Gastroesophageal sphincter (tissue), 4 donors: ENCODE measurements around the gene AGAP3. TPM values are rescaled to one million over a fixed set of nuclear protein-coding genes. Genes with fewer than 3 reads are reported as not detected.
"Not testable (repeated sequence)": the region's sequence is repeated elsewhere in the genome, so short reads cannot be mapped to it uniquely, and the experiment has no call there.

Experiments used
- ATAC-seq: fragments of 150-250 bp; one replicate; pipeline ENCODE4 v1.9.1; 2016; ENCODE audit warnings: mild to moderate bottlenecking, moderate library complexity
- H3K27ac ChIP-seq, 4 donors: fragments of 200-600 bp; sonication (generic) in 3 of 4; 1 replicate in 3 of 4; 2 replicates in 1 of 4; pipeline ENCODE4 v1.5.1; 2016 to 2019
- H3K27me3 ChIP-seq: fragments of 200-600 bp; sonication (generic); one replicate; pipeline ENCODE4 v1.5.1; 2019
- H3K36me3 ChIP-seq, 2 donors: fragments of 200-600 bp; sonication (generic); one replicate each; pipeline ENCODE4 v1.5.1; 2019; ENCODE audit warnings: control low read depth in 1 of 2
- H3K4me1 ChIP-seq, 3 donors: fragments of 200-600 bp; sonication (generic); 1 replicate in 2 of 3; 2 replicates in 1 of 3; pipeline ENCODE4 v1.5.1; 2016 to 2019; ENCODE audit warnings: control low read depth in 2 of 3
- H3K4me3 ChIP-seq, 2 donors: fragments of 200-600 bp; sonication (generic); one replicate each; pipeline ENCODE4 v1.5.1; 2019; ENCODE audit warnings: mild to moderate bottlenecking in 1 of 2, moderate library complexity in 1 of 2
- H3K9me3 ChIP-seq, 3 donors: fragments of 200-600 bp; sonication (generic); one replicate each; pipeline ENCODE4 v1.5.1; 2017 to 2019; ENCODE audit warnings: control low read depth in 2 of 3
- CTCF ChIP-seq, 4 experiments: fragments of 200-600 bp in 2 of 4; fragments of 450-650 bp in 2 of 4; sonication (generic) in 1 of 4; IDR thresholded peaks; one replicate each; pipeline ENCODE4 v1.5.1; 2017 to 2019; ENCODE audit warnings: antibody characterized with exemption in 4 of 4, mild to moderate bottlenecking in 2 of 4, moderate library complexity in 2 of 4
- EP300 ChIP-seq: sonication (generic); formaldehyde crosslinking; IDR thresholded peaks from one replicate; pipeline ENCODE4 v1.6.1; 2017; ENCODE audit warnings: antibody characterized with exemption, mild to moderate bottlenecking
- POLR2A ChIP-seq, 2 donors: fragments of 450-650 bp; IDR thresholded peaks; one replicate each; pipeline ENCODE4 v1.6.1; 2017; ENCODE audit warnings: antibody characterized with exemption in 2 of 2, mild to moderate bottlenecking in 2 of 2, moderate library complexity in 1 of 2
- POLR2AphosphoS5 ChIP-seq: sonication (generic); formaldehyde crosslinking; IDR thresholded peaks from one replicate; pipeline ENCODE4 v1.6.1; 2017; ENCODE audit warnings: antibody characterized with exemption
- WGBS, 2 donors: methylation state at CpG; one replicate each; pipeline ENCODE4 v1.1.5; 2018; ENCODE audit warnings: low coverage in 1 of 2; 5-methylcytosine and 5-hydroxymethylcytosine counted together
- total RNA-seq, 4 donors: library from RNA; depleted of rRNA; stranded (reverse); fragments of >200 nt; gene quantifications; one replicate each; pipeline ENCODE4 v1.1.0, GENCODE V29; 2016

Gene AGAP3
- 10 to 100 TPM; 36.3 to 68.2 (median 55.7) TPM for total RNA-seq

GRCh38 chr7:151085691-151086620, at the start of gene AGAP3:
TSS of gene AGAP3 (plus strand) at chr7:151086475. CDS start at chr7:151086742, 267 bp downstream.
- Histone ChIP-seq H3K9me3 (no peaks in the 10 kb centered on the region), H3K27ac (peak within 1 kb of the TSS; percentile 74 to 98 (median 91)), H3K36me3 (no peaks in the 10 kb centered on the region), H3K27me3 (no peaks in the 10 kb centered on the region), H3K4me3 (peak within 1 kb of the TSS; percentile 88 to 93), H3K4me1 (peaks cover 19 to 83% (median 54%) of the 10 kb centered on the region in 3 donors)
- ATAC-seq, result peak; percentile 63
- WGBS, 2 donors, result 0 to 4% methylated on average over 1 to 8 of the region's 84 CpGs
- no peak for TF ChIP-seq CTCF (IDR thresholded peaks at IDR 0.05)
- peak; percentile 58 for TF ChIP-seq POLR2AphosphoS5
- TF ChIP-seq EP300, result no peak
- TF ChIP-seq POLR2A (IDR thresholded peaks at IDR 0.05), result peak; percentile 53 to 58

GRCh38 chr7:151038951-151039849, 47.1 kb upstream of the AGAP3 start:
- no peak for TF ChIP-seq POLR2A (IDR thresholded peaks at IDR 0.05)
- TF ChIP-seq POLR2AphosphoS5, result peak; percentile 21
- H3K27me3 ChIP-seq, result no peaks in the 10 kb centered on the region
- H3K4me1 ChIP-seq, result peaks cover 0 to 17% (median 9%) of the 10 kb centered on the region in 3 donors
- no peak overlapping the region for H3K4me3 ChIP-seq
- H3K27ac ChIP-seq, result peak overlapping the region in 3 of 4 donors; percentile 21 to 48 (median 31)
- 30 to 80% methylated on average over 1 to 7 of the region's 12 CpGs for WGBS, 2 donors
- no peaks in the 10 kb centered on the region for H3K9me3 ChIP-seq
- peaks cover 0 to 75% of the 10 kb centered on the region in 2 donors for H3K36me3 ChIP-seq
- peak; percentile 72 for ATAC-seq

GRCh38 chr7:151039850-151040548, 46.3 kb upstream of the AGAP3 start:
- H3K36me3 ChIP-seq, result peaks cover 0 to 75% of the 10 kb centered on the region in 2 donors
- WGBS, 2 donors, result 62 to 65% methylated on average over 4 to 5 of the region's 18 CpGs
- ATAC-seq, result no peak

GRCh38 chr7:151040616-151041375, 45.5 kb upstream of the AGAP3 start:
- ATAC-seq, result no peak
- Histone ChIP-seq H3K9me3 (no peaks in the 10 kb centered on the region), H3K27ac (no peak overlapping the region), H3K4me3 (no peak overlapping the region), H3K4me1 (peaks cover 0 to 17% (median 9%) of the 10 kb centered on the region in 3 donors), H3K27me3 (no peaks in the 10 kb centered on the region), H3K36me3 (peaks cover 0 to 75% of the 10 kb centered on the region in 2 donors)
- no peak for TF ChIP-seq CTCF (IDR thresholded peaks at IDR 0.05)
- no peak for TF ChIP-seq POLR2AphosphoS5
- no peak for TF ChIP-seq EP300
- TF ChIP-seq POLR2A (IDR thresholded peaks at IDR 0.05), result no peak
- 76% methylated on average over 8 of the region's 30 CpGs; no CpG with 5 or more reads in 1 of the 2 donors for WGBS, 2 donors

More at GRCh38 chr7:151039850-151040548, 46.3 kb upstream of the AGAP3 start:
- Histone ChIP-seq H3K4me1 (peaks cover 0 to 17% (median 9%) of the 10 kb centered on the region in 3 donors), H3K27me3 (no peaks in the 10 kb centered on the region), H3K9me3 (no peaks in the 10 kb centered on the region), H3K27ac (peak overlapping the region in 2 of 4 donors; percentile 21 to 48), H3K4me3 (no peak overlapping the region)
- TF ChIP-seq CTCF (IDR thresholded peaks at IDR 0.05) (no peak), EP300 (no peak), POLR2A (IDR thresholded peaks at IDR 0.05) (no peak), POLR2AphosphoS5 (no peak)

DNA sequence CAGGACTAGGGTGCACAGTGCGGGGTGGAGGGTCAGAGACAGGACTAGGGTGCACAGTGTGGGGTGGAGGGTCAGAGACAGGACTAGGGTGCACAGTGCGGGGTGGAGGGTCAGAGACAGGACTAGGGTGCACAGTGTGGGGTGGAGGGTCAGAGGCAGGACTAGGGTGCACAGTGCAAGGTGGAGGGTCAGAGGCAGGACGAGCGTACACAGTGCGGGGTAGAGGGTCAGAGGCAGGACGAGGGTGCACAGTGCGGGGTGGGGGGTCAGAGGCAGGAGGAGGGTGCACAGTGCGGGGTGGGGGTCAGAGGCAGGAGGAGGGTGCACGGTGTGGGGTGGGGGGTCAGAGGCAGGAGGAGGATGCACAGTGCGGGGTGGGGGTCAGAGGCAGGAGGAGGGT, 42.8 kb upstream of the AGAP3 start:
- H3K27ac ChIP-seq, H3K27me3 ChIP-seq, ATAC-seq, H3K9me3 ChIP-seq, H3K4me3 ChIP-seq: not testable (repeated sequence)
- Histone ChIP-seq H3K36me3 (peaks cover 0 to 60% of the 10 kb centered on the region in 2 donors), H3K4me1 (peaks cover 0 to 30% (median 14%) of the 10 kb centered on the region in 3 donors)
- WGBS, 2 donors, result 78 to 93% methylated on average over 2 to 8 of the region's 10 CpGs
